Endothelial cell of umbilical vein (primary cell): ENCODE measurements around the gene MICALL2. TPM values are rescaled to one million over a fixed set of nuclear protein-coding genes. Genes with fewer than 3 reads are reported as not detected.

Experiments
- BruUV-seq: library from RNA; stranded (reverse); fragments of 400-500 nt; replicated peaks from 2 replicates; lab custom pipeline; 2021; lab: Mats Ljungman, UMichigan
- CTCF ChIA-PET: fragments of 300-600, 350-600 bp; sonication (Branson Sonifier 250); formaldehyde crosslinking; loops from one replicate; lab custom pipeline; 2021; ENCODE audit warnings: antibody characterized with exemption, inconsistent platforms; lab: Charles Lee
- POLR2A ChIA-PET: fragments of 300-600, 350-600 bp; sonication (Branson Sonifier 250); formaldehyde crosslinking; loops from one replicate; lab custom pipeline; 2021; ENCODE audit warnings: antibody characterized with exemption, inconsistent platforms; lab: Charles Lee
- DNase-seq: peaks from one replicate; pipeline ENCODE4 v3.0.0-alpha.2; 2011; ENCODE audit warnings: low read depth, low spot score
- FAIRE-seq: peaks from 2 replicates; lab custom pipeline; 2011; peaks lifted over from hg19 to GRCh38; lab: Jason Lieb, UNC
- H2AFZ ChIP-seq: 2 replicates; pipeline ENCODE4 v1.6.0; 2012; ENCODE audit warnings: low read depth, low read length, control low read depth, inconsistent platforms
- H3K27ac ChIP-seq: 2 replicates; pipeline ENCODE4 v1.5.1; 2011; ENCODE audit warnings: low read depth, mild to moderate bottlenecking, control low read depth, low read length, moderate library complexity; ENCODE audit not compliant: insufficient read depth
- H3K27me3 ChIP-seq, 2 experiments: 2 replicates each; pipeline versions ENCODE4 v1.6.0 to v1.6.1; 2011; ENCODE audit warnings: low read length in 2 of 2, mixed read lengths in 1 of 2; ENCODE audit not compliant: control insufficient read depth in 2 of 2, insufficient read depth in 2 of 2
- H3K36me3 ChIP-seq, 2 experiments: 2 replicates in 1 of 2; 3 replicates in 1 of 2; pipeline ENCODE4 v1.5.1; 2011; ENCODE audit warnings: low read length in 2 of 2, mild to moderate bottlenecking in 1 of 2, moderate library complexity in 1 of 2; ENCODE audit not compliant: control insufficient read depth in 2 of 2, insufficient read depth in 2 of 2; ENCODE audit errors: extremely low read depth in 1 of 2
- H3K4me1 ChIP-seq: 3 replicates; pipeline ENCODE4 v1.5.1; 2011; ENCODE audit warnings: mild to moderate bottlenecking, low read length; ENCODE audit not compliant: control insufficient read depth, insufficient read depth; ENCODE audit errors: extremely low read depth
- H3K4me2 ChIP-seq: 2 replicates; pipeline ENCODE4 v1.6.1; 2011; ENCODE audit warnings: low read length, control low read depth, mixed read lengths; ENCODE audit not compliant: insufficient read depth
- H3K4me3 ChIP-seq, 3 experiments: fragments of 200-600 bp in 1 of 3; sonication (generic), shearing (Covaris generic) in 1 of 3; replicated peaks in 1 of 3; 2 replicates each; pipeline ENCODE4 v1.5.1; 2011 to 2016; ENCODE audit warnings: control low read depth in 3 of 3, low read length in 3 of 3, mild to moderate bottlenecking in 2 of 3, inconsistent platforms in 1 of 3, low read depth in 1 of 3, moderate library complexity in 1 of 3; ENCODE audit not compliant: insufficient read depth in 1 of 3
- H3K79me2 ChIP-seq: 2 replicates; pipeline ENCODE4 v1.6.0; 2012; ENCODE audit warnings: low read length, inconsistent platforms; ENCODE audit not compliant: control insufficient read depth, insufficient read depth
- H3K9ac ChIP-seq: replicated peaks from 2 replicates; pipeline ENCODE3; 2011; ENCODE audit warnings: low read length, control low read depth; ENCODE audit not compliant: insufficient read depth; ENCODE audit errors: extremely low read depth
- H3K9me1 ChIP-seq: replicated peaks from 3 replicates; pipeline ENCODE4 v1.6.0; 2011; ENCODE audit warnings: mild to moderate bottlenecking, low read length; ENCODE audit not compliant: control insufficient read depth, insufficient read depth; ENCODE audit errors: extremely low read depth
- H3K9me3 ChIP-seq: replicated peaks from 2 replicates; pipeline ENCODE4 v1.5.1; 2012; ENCODE audit warnings: low read length, inconsistent platforms; ENCODE audit not compliant: control insufficient read depth, insufficient read depth
- H4K20me1 ChIP-seq: replicated peaks from 2 replicates; pipeline ENCODE3; 2011; ENCODE audit warnings: mild to moderate bottlenecking, low read length; ENCODE audit not compliant: control insufficient read depth, insufficient read depth; ENCODE audit errors: extremely low read depth
- EZH2 ChIP-seq: IDR thresholded peaks from 2 replicates; pipeline ENCODE4 v1.6.1; 2012; ENCODE audit warnings: borderline replicate concordance, low read depth, mild to moderate bottlenecking, moderate library complexity, low read length, inconsistent platforms; ENCODE audit not compliant: severe bottlenecking
- GATA2 ChIP-seq: IDR thresholded peaks from 2 replicates; pipeline ENCODE4 v1.7.0; 2011; ENCODE audit warnings: low read depth, mild to moderate bottlenecking, moderate library complexity, mixed read lengths, low read length; ENCODE audit not compliant: insufficient read length, insufficient read depth
- JUN ChIP-seq: IDR thresholded peaks from 2 replicates; pipeline ENCODE4 v1.6.1; 2011; ENCODE audit warnings: borderline replicate concordance, low read depth; ENCODE audit not compliant: insufficient read length, insufficient read depth
- POLR2A ChIP-seq: IDR thresholded peaks from 2 replicates; pipeline ENCODE4 v1.6.1; 2012; ENCODE audit warnings: low read depth, mild to moderate bottlenecking, control low read depth, low read length
- dilution Hi-C: fragments of 300-500 bp; cut with MboI; formaldehyde crosslinking; loops from one replicate; pipeline ENCODE4 v1.15.0; 2019; ENCODE audit warnings: low sequenced_read_pairs; ENCODE audit not compliant: extremely low pct_ligation_motif_present
- intact Hi-C: fragments of 100-400 bp; cut with micrococcal nuclease; formaldehyde crosslinking; loops from one replicate; pipeline ENCODE4 v1.10.0; 2022
- polyA plus RNA-seq, 4 experiments: library from polyadenylated mRNA; depleted of rRNA in 3 of 4; stranded (reverse) in 3 of 4; unstranded in 1 of 4; fragments of >200 nt; gene quantifications; 2 replicates each; pipeline versions ENCODE4 v1.2.1 to v1.2.3, GENCODE V29; 2011 to 2012; ENCODE audit warnings: missing spikeins in 1 of 4
- total RNA-seq: library from RNA; stranded (reverse); gene quantifications from 2 replicates; pipeline ENCODE4 v1.2.3, GENCODE V29; 2021
- TF ChIP-seq, protein P1 (sequence below): IDR thresholded peaks from 2 replicates; pipeline ENCODE4 v1.6.1; 2011; ENCODE audit not compliant: insufficient read depth, insufficient read length
- TF ChIP-seq, protein P2 (sequence below), 2 donors: IDR thresholded peaks; 1 replicate in 1 of 2; 2 replicates in 1 of 2; pipeline ENCODE4 v1.5.1; 2011; ENCODE audit warnings: low read length in 2 of 2, mild to moderate bottlenecking in 2 of 2, moderate library complexity in 2 of 2, control low read depth in 1 of 2, inconsistent platforms in 1 of 2, low read depth in 1 of 2; ENCODE audit not compliant: insufficient read depth in 1 of 2; ENCODE audit errors: extremely low read depth in 1 of 2

The MICALL2 gene
- total and polyA plus RNA-seq, 2 donors (not counting 3 experiments of a cell fraction or from before 2014, with no cell fraction given): 29.8 to 46.3 TPM

DNA sequence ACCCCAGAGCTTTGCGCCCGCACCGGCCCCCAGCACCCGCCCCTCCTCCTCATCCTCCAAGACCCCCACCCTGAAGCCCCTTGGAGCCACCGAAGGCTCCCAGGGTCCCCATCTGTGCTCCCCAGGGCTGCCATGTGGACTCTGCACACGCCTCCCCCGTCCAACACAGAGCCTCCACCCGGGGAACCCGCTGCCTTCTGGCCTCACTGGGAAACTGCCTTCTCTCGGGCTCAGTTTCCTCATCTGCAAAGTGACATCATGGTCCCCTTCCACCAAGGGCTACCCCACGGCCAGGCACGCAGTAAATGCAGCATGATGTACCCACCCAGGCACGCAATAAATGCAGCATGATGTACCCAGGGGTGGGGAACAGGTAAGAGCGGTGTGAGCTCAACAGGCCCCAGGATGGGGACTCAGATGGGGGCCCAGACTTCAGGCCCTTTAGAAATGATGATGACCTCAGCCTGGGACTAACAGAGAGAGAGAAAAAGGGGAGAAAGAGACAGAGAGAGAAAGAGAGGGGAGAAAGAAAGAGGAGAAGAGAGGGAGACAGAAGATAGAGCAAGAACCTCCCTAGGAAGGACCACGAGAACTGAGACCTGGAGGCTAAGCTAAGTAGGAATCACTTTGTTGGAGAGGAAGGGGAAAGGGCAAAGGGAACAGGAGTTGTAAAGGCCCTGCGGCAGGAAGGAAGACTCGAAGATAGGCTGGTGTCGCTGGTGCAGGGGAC, 2.5 kb upstream of the MICALL2 start:
- no peak for FAIRE-seq
- Histone ChIP-seq H3K4me2 (no peak overlapping the region), H3K9me1 (no peaks in the 10 kb centered on the region), H3K27me3 (no peaks in the 10 kb centered on the region), H3K27ac (no peak overlapping the region), H3K79me2 (peaks cover 18% of the 10 kb centered on the region), H3K36me3 (no peaks in the 10 kb centered on the region), H3K4me1 (peaks cover 29% of the 10 kb centered on the region), H3K4me3 (no peak overlapping the region), H3K9me3 (no peaks in the 10 kb centered on the region), H2AFZ (no peak overlapping the region), H4K20me1 (no peaks in the 10 kb centered on the region), H3K9ac (no peak overlapping the region)
- DNase-seq: no peak
- POLR2A ChIA-PET: no interaction called here
- dilution Hi-C loops (no loop called here), intact Hi-C loops (no loop called here)
- no TSS peak for BruUV-seq
- TF ChIP-seq GATA2 (no peak), EZH2 (no peak), JUN (no peak)
- CTCF ChIA-PET: interaction anchor here (7.9 kb wide), 1 partner anchor 13 kb away, joined by 65 read pairs; no protein-coding TSS in a partner anchor

DNA sequence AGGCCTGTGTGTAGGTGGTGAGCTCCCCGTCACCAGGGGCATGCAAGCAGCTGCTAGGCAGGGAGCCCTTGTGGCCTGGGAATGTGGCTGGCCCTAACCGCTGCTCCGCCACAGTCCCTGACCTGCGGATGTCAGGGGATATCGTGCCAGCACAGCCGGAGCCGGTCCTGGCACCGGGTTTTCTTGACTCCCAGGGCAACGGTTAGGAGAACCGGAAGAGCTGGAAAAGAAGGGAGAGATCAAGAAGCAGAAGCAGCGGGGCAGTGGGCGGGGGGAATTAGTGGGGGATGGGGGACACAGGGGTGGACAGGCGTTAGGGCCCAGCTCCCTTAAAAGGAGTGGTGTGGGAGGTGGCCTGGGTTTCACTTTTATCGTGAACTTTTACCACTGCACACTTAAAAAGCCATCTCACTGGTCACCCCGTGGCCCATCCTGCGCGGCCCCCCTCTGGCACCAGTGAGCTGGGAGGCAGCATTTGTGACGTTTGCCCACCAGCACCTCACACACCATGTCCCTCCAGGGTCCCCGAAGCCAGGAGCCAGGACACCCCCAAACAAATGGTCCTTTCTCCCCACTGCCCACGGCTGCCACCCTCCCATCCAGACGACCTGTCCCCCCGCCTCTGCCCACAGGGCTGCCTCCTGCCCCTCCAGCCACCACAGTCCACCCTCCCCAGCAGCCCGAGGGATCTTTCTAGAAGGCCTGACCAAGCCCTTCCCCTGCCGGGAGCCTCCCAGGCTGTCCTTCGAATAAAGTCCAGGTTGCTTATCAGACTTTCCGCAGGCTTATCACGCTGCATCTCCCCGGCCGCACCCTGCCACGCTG, 1.8 kb upstream of the MICALL2 start:
- intact Hi-C loops: no loop called here
- no peak overlapping the region for H3K27ac ChIP-seq
- no peaks in the 10 kb centered on the region for H3K27me3 ChIP-seq
- TF ChIP-seq, protein P1, sequence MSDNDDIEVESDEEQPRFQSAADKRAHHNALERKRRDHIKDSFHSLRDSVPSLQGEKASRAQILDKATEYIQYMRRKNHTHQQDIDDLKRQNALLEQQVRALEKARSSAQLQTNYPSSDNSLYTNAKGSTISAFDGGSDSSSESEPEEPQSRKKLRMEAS: no peak
- TF ChIP-seq, protein P2, sequence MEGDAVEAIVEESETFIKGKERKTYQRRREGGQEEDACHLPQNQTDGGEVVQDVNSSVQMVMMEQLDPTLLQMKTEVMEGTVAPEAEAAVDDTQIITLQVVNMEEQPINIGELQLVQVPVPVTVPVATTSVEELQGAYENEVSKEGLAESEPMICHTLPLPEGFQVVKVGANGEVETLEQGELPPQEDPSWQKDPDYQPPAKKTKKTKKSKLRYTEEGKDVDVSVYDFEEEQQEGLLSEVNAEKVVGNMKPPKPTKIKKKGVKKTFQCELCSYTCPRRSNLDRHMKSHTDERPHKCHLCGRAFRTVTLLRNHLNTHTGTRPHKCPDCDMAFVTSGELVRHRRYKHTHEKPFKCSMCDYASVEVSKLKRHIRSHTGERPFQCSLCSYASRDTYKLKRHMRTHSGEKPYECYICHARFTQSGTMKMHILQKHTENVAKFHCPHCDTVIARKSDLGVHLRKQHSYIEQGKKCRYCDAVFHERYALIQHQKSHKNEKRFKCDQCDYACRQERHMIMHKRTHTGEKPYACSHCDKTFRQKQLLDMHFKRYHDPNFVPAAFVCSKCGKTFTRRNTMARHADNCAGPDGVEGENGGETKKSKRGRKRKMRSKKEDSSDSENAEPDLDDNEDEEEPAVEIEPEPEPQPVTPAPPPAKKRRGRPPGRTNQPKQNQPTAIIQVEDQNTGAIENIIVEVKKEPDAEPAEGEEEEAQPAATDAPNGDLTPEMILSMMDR (IDR thresholded peaks at IDR 0.05; ENCODE audit: extremely low read depth in 1 of 2, insufficient read depth in 1 of 2, low read depth in 1 of 2, low read length in 2 of 2): no peak
- TF ChIP-seq POLR2A (no peak), EZH2 (no peak)
- POLR2A ChIA-PET: no interaction called here
- H3K9me1 ChIP-seq: no peaks in the 10 kb centered on the region
- H2AFZ ChIP-seq: peak overlapping the region; percentile 69
- H3K4me2 ChIP-seq: no peak overlapping the region
- peaks cover 24% of the 10 kb centered on the region for H3K79me2 ChIP-seq
- DNase-seq: peak; percentile 61
- no peak overlapping the region for H3K4me3 ChIP-seq
- no peaks in the 10 kb centered on the region for H3K9me3 ChIP-seq
- no peak overlapping the region for H3K9ac ChIP-seq
- BruUV-seq: no TSS peak
- peak; percentile 76 for FAIRE-seq
- H3K36me3 ChIP-seq: no peaks in the 10 kb centered on the region
- dilution Hi-C loops: no loop called here
- H4K20me1 ChIP-seq: no peaks in the 10 kb centered on the region
- CTCF ChIA-PET: interaction anchor here (1.1 to 7.9 kb wide), 3 partner anchors 14 to 29 kb away, joined by 3 to 65 read pairs (median 5); no protein-coding TSS in a partner anchor
- peaks cover 31% of the 10 kb centered on the region for H3K4me1 ChIP-seq
